RWPE1 (cell line): ENCODE measurements around the gene P2RY2.

ENCODE experiments used
- CTCF ChIA-PET: fragments of 350-600 bp; sonication (Branson Sonifier 250); formaldehyde crosslinking; extraction: SDS; loops from one replicate; lab custom pipeline; 2021; lab: Yijun Ruan, JAX
- POLR2A ChIA-PET: fragments of 400-600 bp; formaldehyde crosslinking; extraction: SDS; loops from one replicate; lab custom pipeline; 2020; ENCODE audit warnings: antibody characterized with exemption; ENCODE audit not compliant: low non-redundant PET; lab: Yijun Ruan, JAX
- DNase-seq: peaks from one replicate; pipeline ENCODE4 v3.0.0; 2012; ENCODE audit warnings: low spot score
- H3K27ac ChIP-seq: fragments of 450-650 bp; 2 replicates; pipeline ENCODE4 v1.5.1; 2017
- TF ChIP-seq, protein P1 (sequence below): fragments of 450-650 bp; conservative IDR thresholded peaks from 2 replicates; pipeline ENCODE4 v1.5.1; 2017; ENCODE audit warnings: low read depth, mild to moderate bottlenecking

The P2RY2 gene

GRCh38 chr11:73190557-73190885 is 27.6 kb upstream of the P2RY2 start:
- no peak for DNase-seq
- TF ChIP-seq, protein P1, sequence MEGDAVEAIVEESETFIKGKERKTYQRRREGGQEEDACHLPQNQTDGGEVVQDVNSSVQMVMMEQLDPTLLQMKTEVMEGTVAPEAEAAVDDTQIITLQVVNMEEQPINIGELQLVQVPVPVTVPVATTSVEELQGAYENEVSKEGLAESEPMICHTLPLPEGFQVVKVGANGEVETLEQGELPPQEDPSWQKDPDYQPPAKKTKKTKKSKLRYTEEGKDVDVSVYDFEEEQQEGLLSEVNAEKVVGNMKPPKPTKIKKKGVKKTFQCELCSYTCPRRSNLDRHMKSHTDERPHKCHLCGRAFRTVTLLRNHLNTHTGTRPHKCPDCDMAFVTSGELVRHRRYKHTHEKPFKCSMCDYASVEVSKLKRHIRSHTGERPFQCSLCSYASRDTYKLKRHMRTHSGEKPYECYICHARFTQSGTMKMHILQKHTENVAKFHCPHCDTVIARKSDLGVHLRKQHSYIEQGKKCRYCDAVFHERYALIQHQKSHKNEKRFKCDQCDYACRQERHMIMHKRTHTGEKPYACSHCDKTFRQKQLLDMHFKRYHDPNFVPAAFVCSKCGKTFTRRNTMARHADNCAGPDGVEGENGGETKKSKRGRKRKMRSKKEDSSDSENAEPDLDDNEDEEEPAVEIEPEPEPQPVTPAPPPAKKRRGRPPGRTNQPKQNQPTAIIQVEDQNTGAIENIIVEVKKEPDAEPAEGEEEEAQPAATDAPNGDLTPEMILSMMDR: no peak
- ChIA-PET CTCF (interaction anchor here (1.4 kb wide), 1 partner anchor 99 kb away, joined by 4 read pairs; no protein-coding TSS in a partner anchor), POLR2A (no interaction called here)
- H3K27ac ChIP-seq: peak overlapping the region; percentile 95

DNA sequence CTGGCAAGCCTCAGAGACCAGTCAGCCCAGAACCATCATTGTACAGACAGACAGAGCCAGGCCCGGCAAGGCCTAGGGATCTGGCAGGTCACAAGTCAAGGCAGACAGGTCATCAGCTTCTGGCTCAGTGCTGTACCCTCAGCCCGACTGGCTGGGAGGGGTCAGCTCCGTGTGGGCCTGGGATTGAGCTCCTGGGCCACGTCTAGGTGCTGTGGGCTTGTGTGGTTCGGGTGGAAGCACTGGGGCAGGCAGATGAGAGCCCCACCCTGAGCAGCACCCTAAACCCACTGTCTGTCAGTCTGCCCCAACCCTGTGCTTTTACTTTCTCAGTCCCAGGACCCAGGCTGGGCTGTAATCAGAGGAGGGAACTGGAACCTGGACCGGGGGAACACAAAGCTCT is 26.9 kb upstream of the P2RY2 start:
- CTCF ChIA-PET: interaction anchor here (0.5 to 1.4 kb wide), 2 partner anchors 99 to 566 kb away, joined by 4 read pairs; no protein-coding TSS in a partner anchor
- TF ChIP-seq, protein P1: no peak
- H3K27ac ChIP-seq: peak overlapping the region; percentile 95
- no peak for DNase-seq
- POLR2A ChIA-PET: no interaction called here

GRCh38 chr11:73192272-73192671 is 25.8 kb upstream of the P2RY2 start:
- ChIA-PET POLR2A (no interaction called here), CTCF (interaction anchor here (1.1 to 1.4 kb wide), 2 partner anchors 51 to 97 kb away, joined by 3 to 4 read pairs; no protein-coding TSS in a partner anchor)
- peak overlapping the region; percentile 95 for H3K27ac ChIP-seq
- TF ChIP-seq, protein P1: no peak
- peak; percentile 95 for DNase-seq

- ChIA-PET CTCF (interaction anchor here (0.6 to 1.1 kb wide), 6 partner anchors 9 to 96 kb away, joined by 3 to 4 read pairs (median 3); no protein-coding TSS in a partner anchor), POLR2A (no interaction called here)
- no peak for DNase-seq
- TF ChIP-seq, protein P1: no peak
- peak overlapping the region; percentile 95 for H3K27ac ChIP-seq
These were observed 24.6 kb upstream of the P2RY2 start for GRCh38 chr11:73193251-73194033.

DNA sequence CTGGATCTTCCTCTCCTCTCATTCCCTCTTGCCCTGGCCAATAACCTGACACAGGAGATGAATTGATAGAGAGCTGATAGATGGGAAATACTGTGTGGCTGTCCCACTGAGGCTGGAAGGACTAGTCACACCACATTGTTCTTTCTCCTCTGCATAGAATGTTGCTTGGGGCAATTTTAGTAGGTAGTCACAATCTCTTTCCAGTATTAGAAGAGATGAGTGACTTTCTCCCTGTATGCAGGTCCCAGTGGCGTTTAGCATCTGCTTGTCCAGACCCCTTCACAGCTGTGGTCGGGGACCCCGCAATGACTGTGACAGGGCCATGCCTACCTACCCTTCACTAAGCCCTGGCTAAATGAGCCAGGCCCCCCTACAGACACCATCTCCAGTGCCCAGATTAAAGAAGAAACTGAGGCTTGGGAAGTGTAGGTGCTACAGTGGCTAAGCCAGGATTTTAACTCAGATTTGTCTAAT is 24.0 kb upstream of the P2RY2 start:
- POLR2A ChIA-PET: no interaction called here

GRCh38 chr11:73194593-73194992 is 23.5 kb upstream of the P2RY2 start:
- ChIA-PET POLR2A (no interaction called here), CTCF (interaction anchor here (0.5 to 1.5 kb wide), 9 partner anchors 9 to 453 kb away, joined by 3 to 11 read pairs (median 4); no protein-coding TSS in a partner anchor)
- DNase-seq: peak; percentile 77
- peak overlapping the region; percentile 95 for H3K27ac ChIP-seq
- TF ChIP-seq, protein P1: no peak

More for the DNA sequence above, 24.0 kb upstream of the P2RY2 start:
- TF ChIP-seq, protein P1: no peak
- CTCF ChIA-PET: interaction anchor here (0.5 to 1.2 kb wide), 9 partner anchors 10 to 453 kb away, joined by 3 to 11 read pairs (median 4); no protein-coding TSS in a partner anchor
- peak overlapping the region; percentile 95 for H3K27ac ChIP-seq
- DNase-seq: no peak
